ENCODE data around the gene ZIC4.

Gene ZIC4

DNA sequence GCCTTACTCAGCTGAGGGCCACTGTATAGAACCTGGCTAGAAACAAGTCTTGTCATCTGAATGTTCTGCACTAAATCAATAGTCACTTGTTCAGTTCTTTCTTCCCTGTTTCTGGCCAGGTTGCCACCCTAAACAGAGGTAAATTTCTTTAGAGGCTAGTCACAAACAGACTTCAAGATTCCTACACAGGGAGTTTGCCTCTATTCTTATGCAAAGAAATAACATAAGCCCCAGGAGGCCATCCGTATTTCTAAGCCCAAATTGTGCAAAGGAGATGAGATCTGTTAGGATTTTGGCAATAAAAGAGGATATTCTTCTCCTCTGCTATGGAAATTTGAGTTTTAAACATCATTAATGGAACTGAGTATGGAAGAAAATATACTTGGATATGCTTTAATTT is 4.9 kb downstream of the ZIC4 start:
- Mint-ChIP-seq H3K36me3 (no peaks in the 10 kb centered on the region), H3K4me3 (no peak overlapping the region), H3K27ac (no peak overlapping the region), H3K4me1 (no peaks in the 10 kb centered on the region), H3K9me3 (no peaks in the 10 kb centered on the region)
- ATAC-seq (no peak), DNase-seq (ENCODE audit: low spot score in 2 of 2) (no peak)

DNA sequence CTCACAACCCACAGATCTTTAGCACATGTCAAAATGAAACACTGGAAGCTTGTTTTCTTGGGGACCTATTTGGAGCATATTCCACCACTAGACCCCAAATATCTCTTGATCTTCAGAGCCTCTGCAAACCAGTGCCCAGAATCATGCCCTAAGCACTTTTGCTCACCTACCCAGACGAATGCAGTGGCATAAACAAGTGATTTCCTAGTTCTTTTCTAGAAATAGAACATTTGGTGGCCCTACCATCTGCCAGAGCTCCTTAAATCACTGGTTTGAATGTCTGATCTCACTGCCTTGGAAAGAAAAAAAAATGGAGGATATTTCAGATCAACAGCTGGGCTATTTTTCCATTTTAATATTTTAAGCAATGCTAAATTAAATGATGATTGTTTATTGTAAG is 5.3 kb downstream of the ZIC4 start:
- Mint-ChIP-seq H3K9me3 (no peaks in the 10 kb centered on the region), H3K36me3 (no peaks in the 10 kb centered on the region), H3K27ac (no peak overlapping the region), H3K4me1 (no peaks in the 10 kb centered on the region), H3K4me3 (no peak overlapping the region)
- ATAC-seq, result no peak
- DNase-seq (ENCODE audit: low spot score in 2 of 2), result no peak

DNA sequence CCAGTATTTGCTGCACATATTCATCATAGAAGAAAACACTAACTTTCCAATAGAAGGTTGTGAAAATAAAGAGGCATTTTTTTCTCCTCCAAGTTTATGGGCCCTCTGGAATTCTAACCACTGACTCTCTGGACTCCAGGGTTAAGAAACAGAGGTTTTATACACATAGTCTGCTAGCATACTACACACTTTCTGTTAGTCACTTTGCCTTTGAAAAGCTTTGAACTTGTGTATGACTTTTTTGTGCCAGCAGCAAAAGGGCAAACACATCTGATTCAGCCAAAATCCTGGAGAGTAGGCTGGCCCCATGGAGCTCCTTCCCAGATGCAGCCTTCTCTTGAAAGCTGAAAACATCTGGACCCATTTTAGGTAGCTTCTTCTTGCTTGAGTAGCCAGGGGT is 6.2 kb downstream of the ZIC4 start:
- no peak overlapping the region for H3K27ac Mint-ChIP-seq
- no peaks in the 10 kb centered on the region for H3K36me3 Mint-ChIP-seq
- H3K4me1 Mint-ChIP-seq, result no peaks in the 10 kb centered on the region
- no peak for DNase-seq (ENCODE audit: low spot score in 2 of 2)
- ATAC-seq, result no peak
- H3K9me3 Mint-ChIP-seq, result no peaks in the 10 kb centered on the region
- H3K4me3 Mint-ChIP-seq, result no peak overlapping the region

DNA sequence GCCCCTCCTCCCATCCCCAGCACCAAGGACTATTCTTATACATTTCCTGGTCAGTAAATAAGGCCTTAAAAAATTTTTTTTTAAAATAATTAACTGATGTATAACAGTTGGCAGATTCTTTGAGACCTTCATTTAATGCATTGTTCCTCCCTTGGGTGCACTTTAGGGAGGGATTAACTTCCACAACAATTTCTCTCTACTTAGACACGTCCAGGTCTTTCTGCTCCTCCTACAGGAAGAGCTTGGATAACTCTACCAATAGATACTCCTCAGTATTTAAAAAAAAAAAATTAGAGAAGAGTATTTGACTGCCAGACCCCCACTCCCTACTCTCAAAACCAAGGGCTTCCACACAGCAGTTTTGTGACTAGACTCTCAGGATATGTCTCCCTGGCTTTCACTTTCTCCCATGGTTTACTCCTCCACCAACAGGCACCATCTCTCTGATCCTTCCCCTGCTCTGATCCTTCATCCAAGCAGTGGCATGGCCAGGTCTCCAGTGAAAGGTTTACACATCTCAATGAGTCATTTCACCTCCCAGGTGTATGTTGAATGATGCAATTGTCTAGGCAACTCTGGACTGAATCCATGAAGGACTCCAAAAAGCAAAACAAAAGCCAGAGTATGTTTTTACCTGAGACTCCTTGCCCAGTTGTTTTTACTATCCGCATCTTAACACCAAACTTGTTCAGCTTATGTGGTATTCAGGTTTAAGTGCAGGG is 7.4 kb downstream of the ZIC4 start:
- Mint-ChIP-seq H3K36me3 (peaks cover 6% of the 10 kb centered on the region), H3K9me3 (no peaks in the 10 kb centered on the region), H3K4me3 (no peak overlapping the region), H3K27ac (no peak overlapping the region), H3K4me1 (no peaks in the 10 kb centered on the region)
- DNase-seq (ENCODE audit: low spot score in 2 of 2) (no peak), ATAC-seq (no peak)

DNA sequence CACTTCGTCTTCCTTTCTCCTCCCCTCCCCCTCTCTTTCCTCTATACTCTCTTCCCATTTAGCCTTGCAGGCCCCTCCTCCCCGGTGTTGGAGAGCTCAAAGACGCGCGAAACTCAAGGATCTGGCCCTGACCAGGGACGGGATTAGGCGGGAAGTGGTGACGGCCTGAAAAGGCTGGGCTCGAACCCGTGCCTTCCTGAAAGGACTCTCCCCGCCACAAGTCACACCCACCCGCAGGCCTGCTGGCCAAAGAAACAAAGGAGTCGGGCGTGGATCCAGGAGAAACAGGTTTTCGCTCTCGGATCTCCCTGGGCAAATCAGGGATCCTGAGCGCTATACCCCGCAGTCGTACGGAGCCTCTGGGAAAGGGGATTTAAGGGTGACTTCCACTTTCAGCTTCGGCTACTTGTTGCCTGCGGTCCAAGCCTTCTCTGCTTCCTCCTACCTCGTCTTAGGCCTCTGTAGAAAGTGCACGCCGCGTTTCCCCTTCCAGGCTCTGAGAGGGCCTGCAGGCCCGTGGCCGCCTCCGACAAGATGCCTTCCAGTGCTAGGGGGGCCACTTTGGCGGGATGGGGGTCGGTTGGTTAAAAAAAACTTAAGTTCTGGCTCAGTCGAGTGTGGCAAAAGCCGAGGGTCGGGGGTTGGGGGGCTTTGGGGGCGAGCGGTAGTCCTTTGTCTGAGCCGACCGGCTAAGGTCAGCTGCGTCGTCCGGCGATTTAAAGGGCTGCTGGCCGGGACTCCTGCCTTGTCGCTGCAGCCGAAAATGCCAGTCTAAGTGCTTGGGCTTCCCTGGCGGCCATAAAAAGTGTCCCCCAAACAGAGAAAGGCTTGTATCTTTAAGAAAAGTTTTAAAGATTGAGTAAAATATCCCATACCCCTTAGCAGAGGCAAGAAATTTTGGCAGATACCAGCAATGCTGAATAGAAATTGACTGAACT is 8.2 kb downstream of the ZIC4 start:
- Mint-ChIP-seq H3K9me3 (no peaks in the 10 kb centered on the region), H3K4me1 (no peaks in the 10 kb centered on the region), H3K36me3 (peaks cover 6% of the 10 kb centered on the region), H3K4me3 (no peak overlapping the region), H3K27ac (no peak overlapping the region)
- no peak for DNase-seq (ENCODE audit: low spot score in 2 of 2)
- no peak for ATAC-seq

DNA sequence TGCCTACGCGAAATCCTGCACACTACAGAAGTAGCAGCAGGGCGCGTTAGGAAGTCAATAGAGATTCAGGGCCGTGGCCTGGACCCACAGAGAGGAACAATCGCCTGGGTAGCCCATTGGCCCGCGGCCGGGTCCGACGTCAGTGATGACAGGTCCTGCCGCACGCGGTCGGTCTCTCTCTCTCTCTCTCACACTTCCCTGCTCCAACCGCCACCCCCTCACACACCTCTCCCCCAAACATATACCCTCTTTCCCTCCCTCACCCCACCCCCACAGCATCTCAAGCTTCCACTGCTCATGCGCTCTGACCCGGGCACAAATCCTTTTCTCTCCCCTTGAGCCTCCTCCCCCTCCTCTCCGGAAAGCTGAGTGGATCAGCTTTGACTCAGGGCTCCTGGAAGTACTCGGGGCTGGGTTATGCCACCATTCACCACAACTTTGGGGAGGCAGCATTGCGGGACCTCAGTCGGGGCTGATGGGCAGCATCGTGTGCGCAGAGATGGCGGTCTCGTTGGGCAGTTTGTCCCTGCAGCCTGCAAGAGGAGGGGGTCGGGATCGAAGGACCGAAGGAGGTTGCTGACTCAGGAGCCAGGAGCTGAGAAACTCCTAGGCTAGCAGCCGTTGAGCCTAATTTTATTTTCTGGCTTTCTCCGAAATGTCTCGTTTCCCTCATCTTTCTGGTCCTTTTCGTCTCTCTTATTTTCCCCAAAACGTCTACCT is 9.0 kb downstream of the ZIC4 start:
- DNase-seq (ENCODE audit: low spot score in 2 of 2), result no peak
- ATAC-seq, result no peak
- Mint-ChIP-seq H3K4me3 (no peak overlapping the region), H3K9me3 (no peaks in the 10 kb centered on the region), H3K36me3 (peaks cover 6% of the 10 kb centered on the region), H3K27ac (no peak overlapping the region), H3K4me1 (no peaks in the 10 kb centered on the region)

DNA sequence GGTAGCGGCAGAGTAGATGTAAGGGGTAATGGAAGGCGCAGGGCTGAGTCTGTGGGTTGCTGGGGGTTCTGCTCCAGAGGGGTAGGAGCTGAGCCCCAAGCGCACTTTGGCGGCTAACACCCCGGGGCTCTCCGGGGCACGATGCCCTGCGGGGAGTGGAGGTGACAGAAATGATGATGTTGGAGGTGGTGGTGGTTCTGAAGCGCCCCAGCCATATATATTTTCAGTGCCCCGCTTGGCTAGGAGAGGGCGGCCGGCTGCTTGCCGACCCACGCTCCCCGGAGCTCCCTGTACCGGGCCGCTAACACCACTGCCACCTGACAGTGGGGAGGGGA is 9.7 kb downstream of the ZIC4 start:
- ATAC-seq, result no peak

DNA sequence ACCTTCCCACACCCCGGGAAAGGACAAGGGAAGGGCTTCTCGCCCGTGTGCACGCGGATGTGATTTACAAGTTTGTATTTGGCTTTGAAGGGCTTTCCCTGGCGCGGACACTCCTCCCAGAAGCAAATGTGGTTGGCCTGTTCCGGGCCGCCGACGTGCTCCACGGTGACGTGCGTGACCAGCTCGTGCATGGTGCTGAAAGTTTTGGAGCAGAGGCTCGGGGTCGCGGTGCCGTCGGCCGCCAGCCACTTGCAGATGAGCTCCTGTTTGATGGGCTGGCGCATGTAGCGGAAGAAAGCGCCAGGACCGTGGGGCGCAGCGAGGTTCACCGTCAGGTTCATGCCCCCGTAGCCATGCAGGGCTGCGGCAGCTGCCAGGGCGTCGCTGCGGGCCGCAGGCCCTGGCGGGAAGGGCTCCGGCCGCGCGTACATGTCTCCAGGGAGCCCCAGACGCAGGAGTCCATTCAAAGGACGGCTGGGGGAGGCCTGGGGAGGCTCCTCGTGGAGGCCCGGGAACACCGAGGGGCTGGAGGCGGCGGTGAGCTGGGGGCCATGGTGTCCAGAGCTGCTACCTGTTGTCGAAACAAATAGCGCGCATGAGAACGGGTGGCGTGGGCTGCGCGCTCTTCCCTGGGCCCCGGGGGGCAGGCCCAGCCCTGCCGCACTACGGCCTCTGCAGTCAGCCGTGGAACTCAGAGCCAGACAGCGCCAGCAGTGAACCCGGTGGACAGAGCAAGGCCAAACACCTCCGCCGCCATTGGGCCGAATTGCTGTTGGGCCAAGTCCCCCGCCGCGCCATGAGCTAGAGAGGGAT is 10.2 kb downstream of the ZIC4 start:
- Mint-ChIP-seq H3K9me3 (no peaks in the 10 kb centered on the region), H3K36me3 (peaks cover 6% of the 10 kb centered on the region), H3K4me3 (no peak overlapping the region), H3K4me1 (no peaks in the 10 kb centered on the region), H3K27ac (no peak overlapping the region)
- no peak for ATAC-seq
- DNase-seq (ENCODE audit: low spot score in 2 of 2), result no peak

More for the DNA sequence above, 9.7 kb downstream of the ZIC4 start:
- Mint-ChIP-seq H3K4me3 (no peak overlapping the region), H3K9me3 (no peaks in the 10 kb centered on the region), H3K4me1 (no peaks in the 10 kb centered on the region), H3K27ac (no peak overlapping the region), H3K36me3 (peaks cover 6% of the 10 kb centered on the region)
- DNase-seq (ENCODE audit: low spot score in 2 of 2), result no peak

DNA sequence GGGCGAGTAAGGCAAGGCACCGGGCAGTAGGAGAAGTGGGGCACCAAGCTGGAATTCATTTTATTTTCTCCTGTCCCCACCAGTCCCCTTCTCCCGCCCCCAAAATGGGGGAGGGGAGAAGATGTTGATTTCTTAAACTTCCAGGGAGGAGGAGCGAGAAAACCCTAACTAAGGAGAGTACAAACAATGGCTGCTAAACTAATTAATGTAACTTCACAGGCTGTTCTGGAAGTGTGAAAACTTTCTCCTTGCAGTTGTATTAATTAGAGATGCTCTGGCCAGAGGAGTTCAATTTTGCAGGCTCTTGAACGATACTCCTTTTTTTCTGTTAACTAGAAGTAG is 11.5 kb downstream of the ZIC4 start:
- Mint-ChIP-seq H3K27ac (no peak overlapping the region), H3K4me3 (no peak overlapping the region), H3K36me3 (peaks cover 6% of the 10 kb centered on the region), H3K9me3 (no peaks in the 10 kb centered on the region), H3K4me1 (no peaks in the 10 kb centered on the region)
- ATAC-seq (no peak), DNase-seq (ENCODE audit: low spot score in 2 of 2) (no peak)

DNA sequence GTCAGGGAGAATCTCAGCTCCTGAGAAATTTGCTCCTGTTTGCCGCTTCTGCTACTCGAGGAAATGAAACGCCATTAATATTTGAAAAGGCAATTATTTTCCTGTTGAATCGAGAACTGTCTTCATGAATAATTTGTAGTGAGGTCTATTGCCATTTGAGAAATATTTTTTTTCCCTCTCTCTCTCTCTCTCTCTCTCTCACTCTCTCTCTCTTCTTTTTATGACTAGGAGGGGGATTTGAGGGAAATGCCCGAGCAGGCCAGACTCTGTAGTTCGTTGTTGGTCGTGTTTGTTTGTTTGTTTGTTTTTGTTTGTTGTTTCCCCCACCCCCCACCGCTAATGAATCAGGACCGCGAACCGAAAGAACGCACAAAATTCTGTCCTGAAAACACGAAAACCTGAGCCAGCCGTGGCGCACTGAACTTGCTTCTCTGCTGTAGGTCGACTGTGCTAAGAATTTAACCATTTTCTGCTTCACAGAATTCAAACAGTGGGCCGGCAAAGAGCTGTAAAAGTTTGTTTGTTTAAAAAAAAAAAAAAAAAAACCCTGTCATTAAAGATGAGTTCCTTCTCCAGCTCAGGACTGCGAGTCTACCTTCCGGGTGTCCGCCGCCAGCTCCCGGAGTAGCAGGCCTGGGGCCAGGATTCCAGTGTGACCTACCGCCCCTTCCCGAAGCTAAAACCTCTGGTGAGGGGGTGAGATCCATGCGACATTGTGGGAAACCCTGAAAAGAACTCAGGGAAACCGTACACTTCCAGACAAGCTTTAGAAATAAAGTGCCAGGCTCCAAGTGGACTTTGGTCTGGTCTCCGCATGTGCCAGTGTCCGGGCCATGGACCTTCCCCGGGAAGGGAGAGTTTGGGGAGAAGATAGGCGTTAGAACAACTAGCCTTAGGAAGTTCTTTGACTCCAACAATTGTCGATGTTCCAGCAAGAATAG is 12.1 kb downstream of the ZIC4 start:
- no peak for ATAC-seq
- no peak overlapping the region for H3K27ac Mint-ChIP-seq
- peaks cover 6% of the 10 kb centered on the region for H3K36me3 Mint-ChIP-seq
- no peaks in the 10 kb centered on the region for H3K9me3 Mint-ChIP-seq
- H3K4me1 Mint-ChIP-seq, result no peaks in the 10 kb centered on the region
- DNase-seq (ENCODE audit: low spot score in 2 of 2), result no peak
- H3K4me3 Mint-ChIP-seq, result no peak overlapping the region

DNA sequence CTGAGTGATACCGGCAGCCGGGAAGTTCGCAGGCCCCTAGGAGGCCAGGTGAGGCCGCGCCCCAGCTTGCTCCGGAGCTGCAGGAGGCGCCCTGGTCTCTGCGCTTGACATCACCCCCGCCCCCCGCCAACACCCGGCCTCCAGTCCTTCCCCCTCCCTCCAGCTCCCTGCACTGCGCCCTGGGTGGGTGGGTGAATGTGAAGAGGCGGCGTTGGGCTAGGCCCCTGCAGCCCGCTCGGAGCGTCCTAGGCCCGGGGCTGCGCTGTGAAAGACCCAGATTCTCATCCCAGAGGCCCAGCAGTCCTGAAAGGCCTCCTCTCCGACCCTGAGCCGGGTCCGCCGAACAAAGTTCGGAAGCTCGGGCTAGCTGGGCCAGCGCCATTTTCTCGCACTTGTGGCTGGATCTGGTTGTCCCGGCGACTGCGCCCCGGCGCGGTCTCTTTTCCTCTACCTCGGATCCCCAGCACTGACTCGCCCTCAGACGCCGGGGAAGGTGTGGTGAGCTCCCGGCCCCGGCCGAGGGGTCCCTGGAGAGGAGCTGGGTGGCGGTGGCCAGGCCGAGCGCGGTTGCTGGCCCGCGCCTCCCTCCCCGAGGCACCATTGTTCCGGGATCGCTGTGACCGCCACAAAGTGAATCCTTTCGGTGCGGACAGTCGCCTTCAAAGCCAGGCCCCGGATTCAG is 12.9 kb downstream of the ZIC4 start:
- Mint-ChIP-seq H3K4me1 (no peaks in the 10 kb centered on the region), H3K9me3 (no peaks in the 10 kb centered on the region), H3K4me3 (no peak overlapping the region), H3K36me3 (peaks cover 6% of the 10 kb centered on the region), H3K27ac (no peak overlapping the region)
- ATAC-seq, result no peak
- DNase-seq (ENCODE audit: low spot score in 2 of 2), result no peak

DNA sequence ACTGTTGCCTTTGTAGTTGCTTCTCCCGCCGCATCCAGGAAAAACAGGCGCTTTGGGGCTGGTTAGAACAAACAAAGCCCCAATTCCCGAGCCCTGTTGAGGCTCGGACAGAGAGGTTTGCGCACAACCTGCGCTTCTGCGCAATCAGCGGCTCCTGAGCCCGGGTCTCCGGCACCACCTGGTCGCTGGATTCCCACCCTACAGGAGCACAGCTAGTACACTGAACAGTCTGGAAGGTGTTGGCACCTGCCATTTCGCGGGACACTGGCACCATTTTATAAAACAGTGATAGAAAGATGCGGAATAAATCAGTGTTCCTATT is 13.8 kb downstream of the ZIC4 start:
- Mint-ChIP-seq H3K4me1 (no peaks in the 10 kb centered on the region), H3K4me3 (no peak overlapping the region), H3K27ac (no peak overlapping the region), H3K9me3 (peaks cover 3% of the 10 kb centered on the region), H3K36me3 (peaks cover 6% of the 10 kb centered on the region)
- no peak for DNase-seq (ENCODE audit: low spot score in 2 of 2)
- no peak for ATAC-seq

DNA sequence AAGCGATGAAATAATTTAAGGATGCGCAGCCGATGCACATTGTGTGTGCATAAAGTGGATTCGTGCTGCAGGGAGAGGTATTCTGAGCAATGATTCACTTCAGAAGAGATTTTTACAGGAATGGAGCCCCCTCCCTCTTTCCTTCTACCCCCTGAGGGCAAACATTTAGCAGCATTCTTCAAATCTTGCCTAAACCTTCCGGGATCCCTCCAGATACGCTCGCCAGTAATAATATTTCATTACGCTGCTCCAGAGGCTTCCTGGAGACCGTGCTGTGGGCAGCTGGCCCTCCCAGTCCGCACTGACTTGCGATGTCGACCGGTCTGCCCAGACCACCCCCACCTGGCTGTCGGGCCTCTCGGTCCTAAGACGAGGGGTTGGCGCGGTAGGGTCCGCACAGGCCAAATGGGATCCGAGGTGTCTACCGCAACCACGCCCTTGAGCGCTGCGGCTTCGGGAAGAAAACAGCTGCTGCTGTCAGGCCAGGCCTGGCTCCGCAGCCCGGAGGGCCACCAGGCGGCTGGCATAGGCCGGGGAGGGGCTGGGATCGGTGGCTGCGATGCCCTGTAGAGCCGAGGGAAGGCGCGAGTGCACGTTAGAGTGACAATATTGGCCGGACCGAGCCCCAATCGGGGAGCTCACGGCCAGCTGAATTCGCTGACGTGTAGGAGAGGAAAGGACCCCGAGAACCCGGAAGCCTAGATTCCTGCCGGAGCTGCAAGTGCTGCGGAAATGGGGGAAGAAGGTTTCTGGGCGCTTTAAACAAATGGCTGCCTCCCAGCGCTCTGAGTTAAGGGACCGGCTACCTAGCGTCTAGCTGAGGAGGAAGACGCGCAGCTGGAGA is 14.3 kb downstream of the ZIC4 start:
- no peak overlapping the region for H3K27ac Mint-ChIP-seq
- peaks cover 3% of the 10 kb centered on the region for H3K9me3 Mint-ChIP-seq
- no peaks in the 10 kb centered on the region for H3K4me1 Mint-ChIP-seq
- no peak overlapping the region for H3K4me3 Mint-ChIP-seq
- peaks cover 6% of the 10 kb centered on the region for H3K36me3 Mint-ChIP-seq
- no peak for DNase-seq (ENCODE audit: low spot score in 2 of 2)
- no peak for ATAC-seq
